ENCODE results near the gene KPNA1. TPM values are rescaled to one million over a fixed set of nuclear protein-coding genes. Genes with fewer than 3 reads are reported as not detected.

Gene KPNA1
- total RNA-seq, 1 donor from 2014 or later = 28.4 TPM

DNA sequence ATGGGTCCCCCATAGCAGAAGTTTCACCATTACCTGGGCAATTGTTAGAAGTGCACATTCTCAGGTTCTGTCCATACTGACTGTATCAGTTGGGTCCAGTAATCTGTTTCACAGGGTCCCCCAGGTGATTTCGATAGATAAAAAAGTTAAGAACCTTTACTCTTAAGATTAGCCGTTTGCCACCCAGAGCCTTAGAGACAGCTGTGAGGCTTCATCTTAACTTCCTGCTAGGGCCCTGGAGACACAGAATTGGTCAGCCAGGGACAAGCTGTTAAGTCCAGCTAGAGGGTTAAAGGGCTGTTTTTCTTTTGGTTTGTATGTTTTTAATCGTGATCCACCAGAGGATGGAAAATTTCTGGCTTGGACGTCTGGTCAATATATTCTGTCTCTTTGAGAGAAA lies 124.1 kb downstream of the KPNA1 start:
- Histone ChIP-seq H3K36me3 (ENCODE audit: control insufficient read depth, insufficient read depth, low read length) (peaks cover 2% of the 10 kb centered on the region), H3K4me3 (ENCODE audit: low read depth, low read length) (no peak overlapping the region), H3K27me3 (ENCODE audit: control insufficient read depth, insufficient read depth, low read length) (no peaks in the 10 kb centered on the region)
- FAIRE-seq (no peak), DNase-seq (ENCODE audit: low read depth) (no peak)
- TF ChIP-seq, protein P1, sequence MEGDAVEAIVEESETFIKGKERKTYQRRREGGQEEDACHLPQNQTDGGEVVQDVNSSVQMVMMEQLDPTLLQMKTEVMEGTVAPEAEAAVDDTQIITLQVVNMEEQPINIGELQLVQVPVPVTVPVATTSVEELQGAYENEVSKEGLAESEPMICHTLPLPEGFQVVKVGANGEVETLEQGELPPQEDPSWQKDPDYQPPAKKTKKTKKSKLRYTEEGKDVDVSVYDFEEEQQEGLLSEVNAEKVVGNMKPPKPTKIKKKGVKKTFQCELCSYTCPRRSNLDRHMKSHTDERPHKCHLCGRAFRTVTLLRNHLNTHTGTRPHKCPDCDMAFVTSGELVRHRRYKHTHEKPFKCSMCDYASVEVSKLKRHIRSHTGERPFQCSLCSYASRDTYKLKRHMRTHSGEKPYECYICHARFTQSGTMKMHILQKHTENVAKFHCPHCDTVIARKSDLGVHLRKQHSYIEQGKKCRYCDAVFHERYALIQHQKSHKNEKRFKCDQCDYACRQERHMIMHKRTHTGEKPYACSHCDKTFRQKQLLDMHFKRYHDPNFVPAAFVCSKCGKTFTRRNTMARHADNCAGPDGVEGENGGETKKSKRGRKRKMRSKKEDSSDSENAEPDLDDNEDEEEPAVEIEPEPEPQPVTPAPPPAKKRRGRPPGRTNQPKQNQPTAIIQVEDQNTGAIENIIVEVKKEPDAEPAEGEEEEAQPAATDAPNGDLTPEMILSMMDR (IDR thresholded peaks at IDR 0.05; ENCODE audit: insufficient read depth, low read length, severe bottlenecking) = no peak

DNA sequence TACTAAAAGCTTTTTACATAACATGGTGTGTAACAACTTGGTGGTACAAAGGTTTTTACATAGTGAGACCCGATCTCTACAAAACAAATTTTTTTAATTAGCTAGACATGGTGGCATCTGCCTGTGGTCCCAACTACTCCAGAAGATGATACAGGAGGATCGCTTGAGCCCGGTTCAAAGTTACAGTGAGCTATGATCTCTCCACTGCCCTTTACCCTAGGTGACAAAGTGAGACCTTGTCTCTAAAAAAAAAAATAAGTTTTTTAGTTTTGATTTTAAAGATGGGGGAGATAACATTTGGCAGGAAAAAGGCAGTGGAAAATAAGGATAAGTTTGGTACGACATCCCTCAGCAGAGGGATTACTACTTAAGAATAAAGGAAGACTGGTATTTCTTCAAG lies 124.8 kb downstream of the KPNA1 start:
- TF ChIP-seq, protein P1 (IDR thresholded peaks at IDR 0.05; ENCODE audit: insufficient read depth, low read length, severe bottlenecking) = no peak
- H3K36me3 ChIP-seq (ENCODE audit: control insufficient read depth, insufficient read depth, low read length) = peaks cover 2% of the 10 kb centered on the region
- H3K4me3 ChIP-seq (ENCODE audit: low read depth, low read length) = no peak overlapping the region
- H3K27me3 ChIP-seq (ENCODE audit: control insufficient read depth, insufficient read depth, low read length) = no peaks in the 10 kb centered on the region
- no peak for FAIRE-seq
- DNase-seq (ENCODE audit: low read depth) = no peak

DNA sequence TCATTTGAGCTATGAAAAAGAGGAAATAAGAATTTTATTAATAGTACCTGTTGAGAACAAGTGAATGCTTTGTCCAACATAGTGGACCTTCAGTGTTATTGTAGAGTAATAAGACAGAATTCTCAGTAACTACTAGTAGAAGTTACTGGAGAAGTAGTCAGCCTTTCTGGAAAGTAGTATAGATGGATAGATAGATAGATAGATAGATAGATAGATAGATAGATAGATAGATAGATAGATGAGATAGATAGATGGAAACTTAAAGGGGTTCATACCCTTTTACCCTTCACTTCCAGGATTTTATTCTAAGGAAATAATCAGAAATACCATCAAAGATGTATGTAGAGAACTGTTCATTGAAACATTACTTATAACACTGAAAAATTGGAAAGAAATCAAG lies 125.5 kb downstream of the KPNA1 start:
- TF ChIP-seq, protein P1 (IDR thresholded peaks at IDR 0.05; ENCODE audit: insufficient read depth, low read length, severe bottlenecking) = no peak
- H3K36me3 ChIP-seq (ENCODE audit: control insufficient read depth, insufficient read depth, low read length) = peaks cover 2% of the 10 kb centered on the region
- H3K4me3 ChIP-seq (ENCODE audit: low read depth, low read length) = no peak overlapping the region
- FAIRE-seq (no peak), DNase-seq (ENCODE audit: low read depth) (no peak)
- no peaks in the 10 kb centered on the region for H3K27me3 ChIP-seq (ENCODE audit: control insufficient read depth, insufficient read depth, low read length)

DNA sequence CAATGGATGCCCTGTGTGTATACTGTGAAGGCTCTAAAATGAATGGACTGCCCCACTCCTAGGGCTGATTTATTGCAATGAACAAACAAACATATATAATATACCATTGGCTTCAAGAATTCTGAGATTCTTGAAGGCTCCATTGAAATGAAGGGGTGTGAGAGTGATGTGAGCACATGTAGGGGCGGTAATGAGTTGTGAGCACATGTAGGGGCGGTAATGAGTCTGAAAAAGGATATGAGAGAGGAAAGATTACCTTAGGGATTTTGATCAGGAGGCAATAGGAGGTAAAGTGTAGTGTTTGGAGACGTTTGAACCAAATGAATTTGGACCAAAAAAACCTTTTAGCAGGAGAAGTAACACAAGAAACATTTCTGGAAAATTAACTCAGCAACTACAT lies 127.0 kb downstream of the KPNA1 start:
- TF ChIP-seq, protein P1 (IDR thresholded peaks at IDR 0.05; ENCODE audit: insufficient read depth, low read length, severe bottlenecking) = no peak
- H3K27me3 ChIP-seq (ENCODE audit: control insufficient read depth, insufficient read depth, low read length) = no peaks in the 10 kb centered on the region
- no peak overlapping the region for H3K4me3 ChIP-seq (ENCODE audit: low read depth, low read length)
- no peak for FAIRE-seq
- H3K36me3 ChIP-seq (ENCODE audit: control insufficient read depth, insufficient read depth, low read length) = peaks cover 2% of the 10 kb centered on the region
- no peak for DNase-seq (ENCODE audit: low read depth)

DNA sequence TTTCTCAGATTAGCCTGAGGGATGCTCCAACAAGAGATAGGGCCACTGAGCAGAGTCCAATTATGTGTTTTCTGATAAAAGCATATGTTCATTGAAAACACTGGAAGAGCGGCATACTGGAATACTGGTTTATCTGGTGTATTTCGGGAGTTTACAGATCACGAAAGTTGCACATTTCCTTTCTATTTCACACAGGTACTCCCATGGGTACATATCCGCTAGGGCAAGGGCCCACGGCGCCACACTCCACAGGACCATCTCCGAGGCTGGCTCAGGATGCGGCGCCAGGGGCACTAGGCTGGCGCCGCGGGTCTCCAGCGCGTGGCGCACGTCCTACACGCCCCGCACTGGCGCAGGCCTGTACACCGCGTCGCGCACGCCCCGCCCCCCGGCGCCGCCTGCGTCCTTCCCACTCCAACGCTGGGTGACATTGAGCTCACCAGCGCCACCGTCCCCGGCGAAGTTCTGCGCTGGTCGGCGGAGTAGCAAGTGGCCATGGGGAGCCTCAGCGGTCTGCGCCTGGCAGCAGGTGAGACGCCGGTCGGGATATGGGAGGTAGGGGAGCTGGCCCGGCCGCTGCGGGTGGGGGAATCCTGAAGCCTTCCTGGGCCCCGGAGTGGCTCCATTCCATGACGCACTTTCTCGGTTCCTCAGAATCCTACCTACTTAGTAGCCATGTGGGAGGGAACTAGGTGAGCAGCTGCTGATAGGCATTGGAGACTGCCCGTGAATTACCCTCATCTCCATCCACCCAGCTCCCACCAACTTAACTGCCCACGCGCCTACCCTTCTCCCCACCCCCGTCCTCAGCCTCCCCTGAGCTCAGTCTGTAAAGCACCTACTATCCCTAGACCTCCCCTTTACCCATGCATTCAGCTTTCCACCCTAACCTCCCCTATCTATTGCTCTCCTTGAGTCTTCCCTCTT lies 130.7 kb downstream of the KPNA1 start, which contains the start of gene FAM162A:
TSS of gene FAM162A (plus strand) at position 412 of the 927 bp plus-strand sequence. CDS start at position 496, 84 bp downstream.
- H3K36me3 ChIP-seq (ENCODE audit: control insufficient read depth, insufficient read depth, low read length) = peaks cover 2% of the 10 kb centered on the region
- peak; percentile 80 for DNase-seq (ENCODE audit: low read depth)
- FAIRE-seq = no peak
- H3K27me3 ChIP-seq (ENCODE audit: control insufficient read depth, insufficient read depth, low read length) = no peaks in the 10 kb centered on the region
- TF ChIP-seq, protein P1 (IDR thresholded peaks at IDR 0.05; ENCODE audit: insufficient read depth, low read length, severe bottlenecking) = peak; percentile 67
- H3K4me3 ChIP-seq (ENCODE audit: low read depth, low read length) = peak within 1 kb of the TSS; percentile 62

Data from bronchial epithelial cell (primary cell).